IPS DF 4.7 (cell line): ENCODE data around the gene TMEM87B.
"Not testable (repeated sequence)": the region's sequence is repeated elsewhere in the genome, so short reads cannot be mapped to it uniquely, and the experiment has no call there.

Source experiments
- DNase-seq: peaks from one replicate; pipeline ENCODE4 v3.0.0-alpha.2; 2013; ENCODE audit warnings: low spot score; ENCODE audit errors: extremely low read depth

Gene TMEM87B

GRCh38 chr2:112033600-112033999, 21.5 kb upstream of the TMEM87B start:
- DNase-seq: no peak

DNA sequence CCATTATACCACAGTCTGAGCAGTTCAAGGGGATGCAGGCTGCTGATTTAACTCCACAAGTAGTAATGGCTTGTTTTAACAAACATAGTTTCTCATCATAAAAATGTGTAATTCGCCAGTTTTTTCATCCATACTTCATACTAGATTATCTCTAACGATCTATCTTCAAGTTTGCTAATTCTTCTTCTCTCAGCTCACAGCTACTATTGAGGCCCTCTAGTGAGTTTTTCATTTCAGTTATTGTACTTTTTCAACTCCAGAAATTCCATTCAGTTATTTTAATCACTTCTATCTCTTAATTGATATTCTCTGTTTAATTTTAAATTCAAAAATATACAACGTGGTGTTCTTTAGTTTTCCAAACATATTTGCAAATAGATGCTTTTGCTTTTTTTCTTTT, 20.1 kb upstream of the TMEM87B start:
- no peak for DNase-seq

- no peak for DNase-seq
Observed at GRCh38 chr2:112035786-112036185, 19.3 kb upstream of the TMEM87B start.

GRCh38 chr2:112039556-112039955, 15.5 kb upstream of the TMEM87B start:
- DNase-seq: not testable (repeated sequence)

DNA sequence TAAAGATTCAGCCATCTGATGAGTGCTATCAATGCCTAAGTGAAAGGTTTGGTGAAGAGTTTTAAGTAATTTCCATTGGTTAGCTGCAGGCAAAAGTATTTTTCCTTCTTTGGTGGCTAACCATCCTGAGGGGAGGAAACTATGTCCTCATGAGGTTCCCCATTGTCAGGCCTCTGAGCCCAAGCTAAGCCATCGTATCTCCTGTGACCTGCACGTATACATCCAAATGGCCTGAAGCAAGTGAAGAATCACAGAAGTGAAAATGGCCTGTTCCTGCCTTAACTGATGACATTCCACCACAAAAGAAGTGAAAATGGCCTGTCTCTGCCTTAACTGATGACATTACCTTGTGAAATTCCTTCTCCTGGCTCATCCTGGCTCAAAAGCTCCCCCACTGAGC, 15.0 kb upstream of the TMEM87B start:
- not testable (repeated sequence) for DNase-seq

GRCh38 chr2:112041460-112041859, 13.6 kb upstream of the TMEM87B start:
- DNase-seq: not testable (repeated sequence)

GRCh38 chr2:112045446-112046014, 9.5 kb upstream of the TMEM87B start:
- no peak for DNase-seq

GRCh38 chr2:112046231-112046630, 8.8 kb upstream of the TMEM87B start:
- no peak for DNase-seq

DNA sequence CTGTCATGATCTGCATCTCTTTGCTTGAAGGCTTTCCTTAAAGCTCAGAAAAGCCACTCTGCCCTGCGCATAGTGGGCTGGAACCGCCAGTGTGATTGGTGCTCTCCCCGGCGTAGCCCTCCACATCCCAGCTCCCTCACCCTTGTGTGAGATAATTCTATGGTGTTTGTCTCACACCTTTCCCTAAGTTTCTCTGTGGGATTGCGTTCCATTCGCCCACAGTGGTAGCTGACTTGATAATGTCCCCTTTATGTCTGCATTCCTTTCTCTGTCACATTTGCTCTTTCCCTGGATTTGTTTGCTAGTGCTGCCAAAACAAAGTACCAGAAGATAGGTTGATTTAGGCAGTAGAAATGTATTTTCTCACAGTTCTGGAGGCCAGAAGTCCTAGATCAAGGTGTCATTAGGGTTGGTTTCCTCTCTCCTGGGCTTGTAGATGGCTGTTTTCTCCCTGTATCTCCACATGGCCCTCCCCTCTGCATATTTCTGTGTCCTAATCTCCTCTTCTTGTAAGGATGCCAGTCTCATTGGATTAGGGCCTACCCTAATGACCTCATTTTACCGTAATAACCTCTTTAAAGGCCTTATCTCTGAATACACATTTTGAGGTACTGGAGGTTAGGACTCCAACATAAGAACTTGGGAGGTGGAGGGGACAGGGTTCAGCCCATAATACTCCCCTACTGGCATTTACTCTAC, 7.4 kb upstream of the TMEM87B start:
- DNase-seq: no peak

GRCh38 chr2:112048236-112048592, 6.9 kb upstream of the TMEM87B start:
- DNase-seq: no peak

- no peak for DNase-seq
Observed at GRCh38 chr2:112048887-112049286, 6.2 kb upstream of the TMEM87B start.

GRCh38 chr2:112050316-112050715, 4.8 kb upstream of the TMEM87B start:
- DNase-seq: no peak

DNA sequence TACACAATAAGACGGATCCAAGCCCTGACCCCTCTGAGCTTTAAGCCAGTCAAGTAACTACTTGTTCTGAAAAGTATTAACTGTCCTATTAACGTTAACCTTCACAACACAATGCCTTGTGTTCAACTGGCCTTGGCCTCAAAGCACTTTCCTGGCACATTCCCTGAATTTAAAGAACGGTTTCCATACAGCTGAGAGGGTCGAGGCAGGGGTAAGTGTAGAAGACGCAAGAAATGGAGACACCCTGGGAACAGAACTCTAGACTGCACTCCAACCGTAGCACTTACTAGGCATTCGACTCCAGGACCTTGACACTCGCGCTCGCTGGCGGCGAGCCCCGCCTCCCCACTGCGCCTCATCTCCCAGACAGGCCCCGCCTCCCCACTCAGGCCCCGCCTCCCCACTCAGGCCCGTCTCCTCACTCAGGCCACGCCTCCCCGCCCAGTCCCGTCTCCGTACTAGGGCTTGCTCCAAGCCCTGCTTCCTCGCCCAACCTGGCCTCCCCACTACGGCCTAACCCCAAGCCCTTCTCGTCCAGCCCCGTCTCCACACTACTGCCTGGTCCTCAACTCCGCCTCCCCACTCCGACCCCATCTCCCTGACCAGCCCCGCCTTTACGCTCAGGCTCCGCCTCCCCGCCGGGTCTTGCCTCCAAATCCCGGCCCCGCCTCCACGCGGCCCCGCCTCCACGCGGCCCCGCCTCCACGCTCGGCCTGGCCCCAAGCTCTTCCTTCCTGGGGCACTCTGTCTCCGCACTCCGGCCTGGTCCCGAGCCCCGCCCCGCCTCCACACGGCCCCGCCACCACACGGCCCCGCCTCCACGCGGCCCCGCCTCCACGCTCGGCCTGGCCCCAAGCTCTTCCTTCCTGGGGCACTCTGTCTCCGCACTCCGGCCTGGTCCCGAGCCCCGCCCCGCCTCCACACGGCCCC, 887 bp upstream of the TMEM87B start:
- DNase-seq: no peak

- no peak for DNase-seq
Observed at GRCh38 chr2:112055730-112056625, 909 bp downstream of the TMEM87B start.

DNA sequence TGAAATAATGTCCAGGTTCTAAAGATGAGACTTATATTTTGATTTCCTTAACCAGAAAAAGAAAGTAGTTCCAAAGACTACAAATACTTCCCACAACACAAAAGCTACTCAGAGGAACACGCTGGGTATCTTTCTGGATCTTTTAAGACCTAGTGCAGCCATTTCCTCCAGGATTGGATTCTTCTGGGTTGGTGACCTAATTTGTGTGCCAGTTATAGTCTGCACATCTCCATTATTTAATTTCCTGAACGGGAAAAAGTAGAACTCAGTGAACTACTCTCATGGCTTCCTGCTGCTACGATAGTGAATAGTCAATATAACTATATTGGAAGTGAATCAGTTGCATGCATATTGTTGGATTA, 1.5 kb downstream of the TMEM87B start:
- DNase-seq: no peak

DNA sequence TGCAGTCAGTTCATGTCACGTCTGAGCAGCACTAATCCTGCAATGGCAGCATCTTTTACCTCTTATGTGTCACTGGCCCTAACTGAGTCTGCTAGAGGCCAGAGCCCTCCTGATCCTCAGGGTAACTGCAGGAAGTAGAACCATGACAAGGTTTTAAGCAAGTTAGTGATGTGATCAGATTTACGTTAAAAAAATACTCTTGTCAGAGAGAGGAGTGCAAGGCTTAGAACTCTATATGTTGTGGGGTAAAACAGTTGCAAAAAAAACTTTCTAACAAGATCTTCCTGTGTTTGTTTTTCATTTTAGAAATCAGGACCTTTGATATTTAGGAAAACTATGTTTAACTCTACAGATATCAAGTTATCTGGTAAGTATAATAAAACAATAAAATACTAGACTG, 4.6 kb downstream of the TMEM87B start:
- DNase-seq: no peak

DNA sequence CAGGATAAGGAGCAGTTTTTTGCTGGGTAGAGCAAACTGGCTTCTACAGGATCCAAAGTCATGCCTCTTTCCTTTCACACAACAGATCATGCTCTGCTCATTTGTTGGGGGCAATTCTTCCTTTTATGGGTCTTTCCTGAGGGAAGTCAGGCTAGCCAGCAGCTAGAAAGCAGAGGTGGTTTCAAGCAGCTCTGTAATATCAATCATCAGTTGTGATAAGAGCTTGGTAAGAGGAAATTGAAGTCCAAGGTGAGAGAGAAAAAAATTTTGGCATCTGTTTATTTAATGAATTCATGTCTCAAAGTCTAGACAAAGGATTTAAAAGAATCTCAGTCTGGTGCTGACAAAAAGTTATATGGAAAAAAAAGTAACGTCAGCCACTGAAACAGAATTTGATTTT, 6.2 kb downstream of the TMEM87B start:
- DNase-seq: no peak

GRCh38 chr2:112061840-112062239, 6.8 kb downstream of the TMEM87B start:
- no peak for DNase-seq

DNA sequence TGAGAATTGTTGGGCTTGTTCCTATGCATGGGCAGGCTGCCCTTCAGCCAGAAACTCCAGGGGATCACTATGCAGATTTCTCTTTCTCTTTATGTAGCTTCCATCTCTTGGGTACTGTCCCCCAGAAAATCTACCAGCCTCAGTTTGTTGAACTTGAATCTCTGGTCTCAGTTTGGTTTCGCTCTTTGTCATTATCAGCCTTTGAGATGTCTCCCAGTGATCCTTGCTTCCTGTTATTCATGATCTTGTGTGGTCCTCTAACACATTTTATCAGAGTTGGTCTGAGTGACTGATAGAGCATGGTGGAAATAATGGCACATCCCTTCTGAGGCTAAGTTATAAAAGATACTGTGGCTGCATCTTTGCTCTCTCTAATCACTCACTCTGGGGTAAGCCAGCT, 7.8 kb downstream of the TMEM87B start:
- DNase-seq: no peak

GRCh38 chr2:112065486-112065885, 10.4 kb downstream of the TMEM87B start:
- no peak for DNase-seq

GRCh38 chr2:112065966-112066365, 10.9 kb downstream of the TMEM87B start:
- no peak for DNase-seq
